ENCODE data around the gene RPL18A.

RPL18A gene

GRCh38 chr19:17841810-17842662 is 17.7 kb upstream of the RPL18A start:
- peak; percentile 58 for DNase-seq (ENCODE audit: low read depth in 2 of 2)

GRCh38 chr19:17842663-17843291 is 16.9 kb upstream of the RPL18A start:
- DNase-seq (ENCODE audit: low read depth in 2 of 2), result no peak

DNA sequence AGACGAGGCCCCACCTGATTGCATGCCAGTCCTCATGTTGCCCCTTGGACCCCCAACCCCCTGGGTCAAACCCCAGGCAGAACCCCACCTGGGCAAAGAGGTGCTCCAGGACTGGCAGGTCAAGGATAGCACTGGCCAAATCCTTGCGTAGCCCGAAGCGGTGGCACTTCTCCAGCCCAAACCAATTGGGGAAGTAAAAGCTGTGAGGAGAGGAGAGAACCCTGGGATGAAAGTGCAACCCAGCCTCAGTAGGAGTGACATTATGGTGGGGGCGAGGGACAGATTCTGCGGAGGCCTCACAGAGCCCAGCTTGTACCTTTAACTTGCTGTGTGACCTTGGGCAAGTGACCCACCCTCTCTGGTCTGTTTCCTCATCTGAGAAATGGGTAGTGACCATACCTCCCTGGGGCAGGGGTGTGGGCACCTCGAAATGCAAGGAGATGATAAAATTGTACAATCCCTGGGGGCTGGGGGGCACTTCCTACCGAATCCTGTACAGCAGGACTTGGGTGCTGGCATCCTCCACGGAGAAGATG is 16.4 kb upstream of the RPL18A start:
- DNase-seq (ENCODE audit: low read depth in 2 of 2), result no peak

DNA sequence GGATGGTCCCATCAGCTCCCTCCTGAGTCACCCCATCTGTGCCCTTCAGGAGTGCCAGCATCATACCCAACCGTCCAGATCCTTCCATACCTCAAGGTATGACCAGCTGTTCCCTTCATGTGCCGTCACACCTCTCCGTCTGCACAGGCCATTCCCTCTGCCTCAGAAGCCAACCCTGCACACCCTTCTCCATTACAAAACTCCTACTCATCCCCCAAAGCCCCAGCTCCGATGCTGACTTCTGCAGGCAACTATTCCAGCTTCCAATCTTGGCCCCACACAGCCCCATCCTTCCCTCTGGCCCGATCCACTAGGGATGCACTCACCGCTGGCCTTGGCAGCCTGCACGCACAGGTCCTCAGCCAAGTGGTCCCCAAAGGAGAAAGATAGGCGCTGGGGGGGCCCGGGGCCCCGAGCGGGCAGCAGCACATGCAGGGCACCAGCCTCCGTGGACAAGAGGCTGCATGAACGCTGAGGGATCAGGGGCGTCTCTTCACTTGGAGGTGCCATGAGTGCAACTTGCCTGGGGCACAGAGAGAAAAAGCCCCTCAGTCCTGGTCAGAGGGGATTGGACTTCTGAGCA is 15.7 kb upstream of the RPL18A start:
- no peak for DNase-seq (ENCODE audit: low read depth in 2 of 2)

DNA sequence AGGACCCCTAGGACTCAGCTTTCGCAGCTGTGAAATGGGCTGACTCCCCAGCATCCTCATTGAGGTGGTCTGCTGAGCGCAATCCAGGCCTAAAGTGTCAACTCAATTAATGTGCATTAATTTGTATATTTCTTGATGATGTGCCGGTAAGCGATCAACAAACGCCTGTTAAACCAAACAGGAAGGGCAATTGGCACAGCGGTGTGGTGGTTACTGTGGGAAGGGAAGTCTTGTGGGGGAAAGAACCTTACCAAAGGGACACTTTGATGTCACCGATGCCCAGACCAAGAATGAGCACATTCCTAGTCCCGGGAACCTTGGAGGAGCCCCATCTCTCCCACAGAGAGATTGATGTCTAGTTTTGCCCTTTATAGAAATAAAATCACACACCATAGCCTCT is 13.6 kb upstream of the RPL18A start:
- no peak for DNase-seq (ENCODE audit: low read depth in 2 of 2)

DNA sequence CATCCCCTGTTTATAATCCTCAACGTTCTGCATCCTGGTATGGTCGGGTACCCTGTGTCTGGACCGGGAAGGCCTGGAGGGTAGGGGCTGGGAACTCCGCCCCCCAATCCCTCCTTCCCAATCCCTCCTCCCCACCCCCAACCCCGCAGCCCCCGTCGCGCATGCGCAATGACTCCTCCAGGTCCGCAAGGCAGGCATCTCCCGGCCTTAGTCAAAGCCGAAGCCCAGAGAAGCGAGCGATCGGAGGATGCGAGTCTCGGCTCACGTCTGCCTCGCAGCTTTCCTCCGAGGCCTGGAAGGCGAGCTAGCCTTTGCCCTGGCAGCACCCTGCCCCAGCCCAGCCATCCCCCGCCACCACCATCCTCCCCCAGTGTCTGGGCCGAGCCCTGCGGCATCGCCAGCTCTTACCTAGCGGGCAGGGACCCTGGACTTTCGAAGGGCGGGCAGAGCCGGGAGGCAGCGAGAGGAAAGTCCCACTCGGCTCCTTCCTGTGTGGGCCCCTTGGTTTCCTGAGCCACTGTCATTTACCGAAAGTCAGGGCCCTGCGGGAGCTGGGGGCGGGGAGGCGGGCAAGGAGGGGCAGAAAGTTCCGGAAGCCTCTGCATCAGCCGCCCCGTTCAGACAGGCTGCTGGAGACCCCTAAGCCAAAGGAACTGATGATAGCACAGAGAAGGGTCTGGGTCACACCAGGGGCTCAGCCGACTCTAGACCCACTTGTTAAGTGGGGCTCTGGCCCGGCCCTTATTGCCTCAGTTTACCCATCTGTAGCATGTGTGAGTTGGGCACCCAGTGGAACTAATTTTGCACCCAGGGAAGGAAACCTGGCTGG is 12.0 kb upstream of the RPL18A start, which contains the start of gene JAK3:
JAK3 (minus strand) TSS at position 445 of the 829 bp plus-strand sequence. CDS start 3,565 bp downstream, outside the sequence.
- peak; percentile 81 to 83 for DNase-seq (ENCODE audit: low read depth in 2 of 2)

GRCh38 chr19:17848595-17849292 is 11.0 kb upstream of the RPL18A start:
- no peak for DNase-seq (ENCODE audit: low read depth in 2 of 2)

- no peak for DNase-seq (ENCODE audit: low read depth in 2 of 2)
These were observed 5.6 kb upstream of the RPL18A start for GRCh38 chr19:17854061-17854460.

DNA sequence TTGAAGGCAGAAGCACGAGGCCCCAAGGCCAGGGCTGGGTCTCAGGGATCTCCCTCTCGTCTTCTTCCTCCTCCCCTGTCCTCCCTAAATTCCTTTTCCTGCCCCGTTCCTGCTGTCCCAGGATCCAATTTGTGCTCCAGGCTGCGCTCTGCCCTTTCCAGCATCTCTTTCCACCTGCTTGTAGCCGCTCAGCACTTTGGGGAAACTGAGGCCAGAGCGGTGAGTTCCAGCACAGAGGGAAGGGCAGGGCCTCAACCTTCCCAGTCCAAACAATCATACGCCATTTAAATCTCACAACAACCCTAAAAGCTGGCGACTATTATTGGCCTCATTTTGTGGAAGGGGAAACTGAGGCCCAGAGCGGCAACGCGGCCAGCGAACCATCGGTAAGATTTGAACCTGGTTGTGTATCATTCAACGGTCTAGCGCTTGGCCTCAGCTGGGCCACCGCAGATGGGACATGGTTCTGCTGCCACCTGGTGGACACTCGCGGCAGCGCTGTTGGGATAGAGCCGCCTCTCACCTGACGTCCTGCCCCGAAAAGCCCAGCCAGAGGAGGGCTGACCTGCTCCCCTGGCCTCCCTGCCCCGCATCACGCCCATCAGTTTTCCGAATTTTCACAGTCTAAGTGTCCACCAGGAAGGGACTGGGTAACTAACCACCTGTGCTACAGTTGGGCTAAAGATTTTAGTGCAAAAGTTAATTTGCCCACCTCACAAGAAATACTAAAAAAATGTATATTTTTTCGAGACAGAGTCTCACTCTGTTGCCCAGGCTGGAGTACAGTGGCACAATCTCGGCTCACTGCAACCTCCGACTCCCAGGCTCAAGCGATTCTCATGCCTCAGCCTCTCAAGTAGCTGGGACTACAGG is 4.2 kb upstream of the RPL18A start:
- DNase-seq (ENCODE audit: low read depth in 2 of 2), result peak; percentile 94 to 96

DNA sequence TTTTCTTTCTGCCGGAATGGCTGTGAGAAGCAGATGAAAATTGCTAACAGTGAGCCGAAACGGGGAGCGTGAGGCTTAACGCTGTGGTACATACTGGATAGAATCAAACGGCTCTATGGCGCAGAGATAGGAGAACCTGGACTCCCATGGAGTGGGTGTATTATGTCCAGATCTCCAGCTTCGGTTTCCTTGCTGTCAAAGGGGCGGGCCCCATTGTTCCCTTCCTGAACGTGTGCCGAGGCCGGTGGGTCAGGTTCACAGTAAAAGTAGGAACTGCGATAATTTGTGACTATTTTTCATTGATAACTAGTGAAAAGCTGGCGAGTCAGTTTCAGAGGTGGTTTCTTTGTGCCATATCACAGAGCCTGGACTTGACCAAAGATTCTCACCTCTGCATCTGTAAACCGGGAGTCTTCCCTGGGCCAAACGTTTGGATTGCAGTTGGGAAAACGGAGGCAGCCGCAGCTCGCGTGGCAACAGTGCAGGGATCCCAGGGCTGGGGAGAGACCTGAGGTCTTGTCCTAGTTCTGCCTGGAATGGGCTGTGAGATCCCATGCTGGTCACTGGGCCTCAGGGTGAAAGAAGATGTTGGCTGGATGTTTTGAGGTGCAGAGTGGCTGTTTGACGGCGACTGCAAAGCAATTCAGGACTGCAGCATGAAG is 752 bp downstream of the RPL18A start:
- DNase-seq (ENCODE audit: low read depth in 2 of 2), result no peak

DNA sequence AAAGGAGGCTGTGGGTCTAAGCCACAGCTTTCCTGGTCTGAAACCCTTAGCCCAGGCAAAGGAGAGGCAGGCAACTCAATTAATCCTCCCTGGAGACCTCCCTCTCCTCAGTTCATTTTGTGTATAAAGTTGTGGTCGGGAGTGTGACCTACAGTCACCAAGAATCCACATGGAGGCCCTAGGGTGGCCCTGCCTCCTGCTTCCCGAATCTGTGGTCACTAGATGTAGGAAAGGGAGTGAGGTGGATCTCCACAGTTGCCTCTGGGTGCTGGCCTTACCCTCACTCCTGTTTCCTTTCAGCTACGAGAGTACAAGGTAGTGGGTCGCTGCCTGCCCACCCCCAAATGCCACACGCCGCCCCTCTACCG is 1.3 kb downstream of the RPL18A start:
- no peak for DNase-seq (ENCODE audit: low read depth in 2 of 2)

DNA sequence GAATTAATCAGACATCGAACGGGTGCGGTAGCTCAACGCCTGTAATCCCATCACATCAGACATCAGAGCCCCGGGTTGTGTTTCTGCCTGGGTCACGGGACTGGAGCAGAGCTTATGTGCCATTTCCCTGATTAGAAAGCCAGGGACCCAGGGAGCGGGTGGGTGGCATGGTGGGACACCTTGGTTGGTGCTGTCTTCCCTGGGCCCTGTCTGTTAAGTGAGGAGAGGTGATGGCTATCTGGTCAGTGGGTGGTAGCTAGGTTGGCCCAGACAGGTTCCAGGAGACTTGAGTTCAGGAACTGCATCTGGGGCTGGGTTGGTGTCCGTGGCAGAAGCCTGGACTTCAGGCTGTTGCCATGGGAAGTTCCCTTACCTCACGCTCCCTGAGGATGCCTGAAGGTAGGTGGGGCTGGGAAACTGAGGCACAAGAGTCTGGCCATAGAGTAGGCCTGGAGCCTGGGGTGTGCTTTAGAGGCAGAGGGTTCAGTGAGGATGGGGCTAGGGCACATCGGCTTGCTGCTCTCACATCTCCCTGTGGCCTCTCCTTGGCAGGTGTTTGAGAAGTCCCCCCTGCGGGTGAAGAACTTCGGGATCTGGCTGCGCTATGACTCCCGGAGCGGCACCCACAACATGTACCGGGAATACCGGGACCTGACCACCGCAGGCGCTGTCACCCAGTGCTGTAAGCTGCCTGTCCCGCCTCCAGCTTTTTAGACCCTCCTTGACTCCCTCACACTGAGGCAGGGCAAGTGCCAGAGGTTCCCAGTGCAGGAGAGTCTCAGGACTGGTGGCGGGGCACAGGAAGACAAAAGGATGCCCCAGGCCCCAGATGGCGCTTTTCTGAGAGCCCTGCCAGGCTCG is 2.1 kb downstream of the RPL18A start:
- no peak for DNase-seq (ENCODE audit: low read depth in 2 of 2)

- no peak for DNase-seq (ENCODE audit: low read depth in 2 of 2)
These were observed 3.2 kb downstream of the RPL18A start for GRCh38 chr19:17862711-17863519.

- no peak for DNase-seq (ENCODE audit: low read depth in 2 of 2)
These were observed 3.9 kb downstream of the RPL18A start for GRCh38 chr19:17863520-17864182.

- DNase-seq (ENCODE audit: low read depth in 2 of 2), result peak in 1 of 2 donors; percentile 21
These were observed 5.9 kb downstream of the RPL18A start for GRCh38 chr19:17865364-17866311.

Measured in stimulated activated CD4-positive, alpha-beta T cell treated with anti-CD3 and anti-CD28 coated beads, Interleukin-1b, Interleukin-23, amount 100 ng/mL, for 4 hours (primary cell).